ENCODE data around the gene ZNG1E. TPM values are rescaled to one million over a fixed set of nuclear protein-coding genes. Genes with fewer than 3 reads are reported as not detected.
"Not testable (repeated sequence)": the region's sequence is repeated elsewhere in the genome, so short reads cannot be mapped to it uniquely, and the experiment has no call there.

The ZNG1E gene
- total RNA-seq, result 34.8 and 38.9 TPM in 2 replicates

DNA sequence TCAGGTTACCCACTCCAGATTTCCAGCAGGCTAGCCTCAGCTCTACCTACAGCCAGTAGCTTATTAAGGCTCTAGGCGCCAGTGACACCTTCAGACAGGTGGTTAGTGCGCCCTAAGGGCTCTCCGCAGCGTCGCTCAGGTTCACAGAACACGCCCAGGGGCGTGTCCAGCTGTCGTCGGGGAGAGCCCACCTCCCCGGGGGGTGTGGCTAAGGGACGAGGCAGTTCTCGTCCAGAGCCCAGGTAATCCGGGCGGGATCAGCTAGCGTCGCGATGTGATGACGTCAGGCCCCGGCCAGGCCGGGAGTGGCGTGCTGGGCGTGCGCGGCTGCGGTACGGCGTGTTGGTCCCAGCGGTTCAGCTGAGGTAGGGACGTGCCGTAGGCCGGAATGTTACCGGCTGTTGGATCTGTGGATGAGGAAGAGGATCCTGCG lies at the start of gene ZNG1E:
Gene ZNG1E, plus strand, starts transcription at position 340 of the 433 bp plus-strand sequence. Its CDS starts 49 bp downstream, at position 389.
- peak; percentile 4 for DNase-seq (ENCODE audit: low read depth)
- not testable (repeated sequence) for H3K27me3 ChIP-seq (ENCODE audit: control insufficient read depth, insufficient read depth, low read length); H3K36me3 ChIP-seq (ENCODE audit: control insufficient read depth, insufficient read depth, low read length)
- peak within 1 kb of the TSS; percentile 39 for H3K4me3 ChIP-seq (ENCODE audit: low read depth, low read length)

DNA sequence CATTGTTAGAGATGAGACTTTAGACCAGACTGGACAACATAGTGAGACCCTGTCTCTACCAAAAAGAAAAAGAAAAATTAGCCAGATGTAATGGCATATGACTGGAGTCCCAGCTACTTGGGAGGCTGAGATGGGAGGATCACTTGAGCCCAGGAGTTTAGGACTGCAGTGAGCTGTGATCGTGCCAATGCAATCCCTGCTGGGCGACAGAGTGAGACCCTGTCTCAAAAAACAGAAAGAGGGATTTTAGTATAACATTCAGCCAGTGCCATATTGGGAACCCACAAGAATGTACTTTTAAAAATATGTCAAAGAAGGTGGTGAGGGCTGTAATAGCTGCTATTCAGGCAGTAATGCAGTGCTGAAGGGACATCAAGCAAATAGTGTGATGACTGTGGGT lies 2.1 kb upstream of the ZNG1E start:
- H3K27me3 ChIP-seq (ENCODE audit: control insufficient read depth, insufficient read depth, low read length); H3K36me3 ChIP-seq (ENCODE audit: control insufficient read depth, insufficient read depth, low read length); H3K4me3 ChIP-seq (ENCODE audit: low read depth, low read length); DNase-seq (ENCODE audit: low read depth): not testable (repeated sequence)

DNA sequence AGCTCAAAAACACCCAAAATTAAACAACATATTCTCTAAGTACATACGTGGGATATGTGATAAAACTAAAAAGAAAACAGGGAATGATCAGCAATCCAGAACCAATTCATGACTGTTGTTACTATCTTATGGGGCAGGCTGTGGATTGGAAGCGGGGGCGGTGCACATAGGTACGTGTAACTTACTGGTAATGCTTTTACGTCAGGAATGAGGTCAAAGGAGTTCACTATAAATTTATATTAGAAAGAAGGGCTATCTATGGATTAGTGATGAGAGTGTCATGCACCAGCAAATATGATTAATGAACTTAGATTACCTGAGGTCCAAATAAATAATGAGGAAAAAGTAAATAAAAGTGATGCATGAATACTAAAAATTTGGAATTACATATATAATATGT lies 710 bp upstream of the ZNG1E start:
- H3K27me3 ChIP-seq (ENCODE audit: control insufficient read depth, insufficient read depth, low read length), result not testable (repeated sequence)

DNA sequence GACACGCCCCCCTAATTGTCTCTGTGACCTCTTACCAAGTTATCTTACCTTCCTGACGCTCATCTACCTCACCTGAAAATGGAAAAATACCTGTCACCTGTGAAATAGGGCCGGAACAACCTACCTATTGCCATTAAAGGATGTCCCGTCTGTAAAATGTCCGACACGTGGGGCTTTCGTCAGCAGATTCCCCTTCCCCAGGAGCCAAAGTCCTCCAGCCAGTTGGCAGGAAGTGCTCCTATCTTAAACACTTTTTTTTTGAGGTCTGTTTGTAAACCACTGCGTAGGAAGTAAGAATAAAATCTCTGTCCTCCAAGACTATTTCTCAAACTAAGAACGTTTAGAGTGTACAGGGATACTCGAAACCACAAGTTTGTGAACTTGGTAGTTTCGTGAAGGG lies 661 bp downstream of the ZNG1E start:
- not testable (repeated sequence) for H3K36me3 ChIP-seq (ENCODE audit: control insufficient read depth, insufficient read depth, low read length)

More for the DNA sequence above, 710 bp upstream of the ZNG1E start:
- H3K36me3 ChIP-seq (ENCODE audit: control insufficient read depth, insufficient read depth, low read length); H3K4me3 ChIP-seq (ENCODE audit: low read depth, low read length); DNase-seq (ENCODE audit: low read depth): not testable (repeated sequence)

DNA sequence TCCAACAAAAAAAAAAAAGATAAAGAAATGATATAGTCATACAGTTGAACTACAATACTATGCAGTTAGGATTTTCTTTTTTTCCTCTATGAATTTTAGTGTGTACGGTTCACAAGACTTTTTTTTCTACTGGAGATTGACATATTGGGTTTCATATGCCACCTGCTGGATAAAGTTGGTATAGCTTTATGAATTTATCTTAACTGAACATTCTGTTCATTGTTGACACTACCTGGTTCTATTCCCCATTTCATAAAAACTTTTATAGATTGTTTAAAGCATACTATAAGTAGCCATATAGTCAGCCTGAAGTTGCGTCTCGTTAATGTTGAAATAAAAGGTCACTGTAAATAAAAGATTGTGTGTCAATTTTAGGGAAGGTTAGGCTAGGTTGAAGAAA lies 2.8 kb downstream of the ZNG1E start:
- not testable (repeated sequence) for H3K27me3 ChIP-seq (ENCODE audit: control insufficient read depth, insufficient read depth, low read length); DNase-seq (ENCODE audit: low read depth); H3K4me3 ChIP-seq (ENCODE audit: low read depth, low read length); H3K36me3 ChIP-seq (ENCODE audit: control insufficient read depth, insufficient read depth, low read length)
- TF ChIP-seq, protein P1, sequence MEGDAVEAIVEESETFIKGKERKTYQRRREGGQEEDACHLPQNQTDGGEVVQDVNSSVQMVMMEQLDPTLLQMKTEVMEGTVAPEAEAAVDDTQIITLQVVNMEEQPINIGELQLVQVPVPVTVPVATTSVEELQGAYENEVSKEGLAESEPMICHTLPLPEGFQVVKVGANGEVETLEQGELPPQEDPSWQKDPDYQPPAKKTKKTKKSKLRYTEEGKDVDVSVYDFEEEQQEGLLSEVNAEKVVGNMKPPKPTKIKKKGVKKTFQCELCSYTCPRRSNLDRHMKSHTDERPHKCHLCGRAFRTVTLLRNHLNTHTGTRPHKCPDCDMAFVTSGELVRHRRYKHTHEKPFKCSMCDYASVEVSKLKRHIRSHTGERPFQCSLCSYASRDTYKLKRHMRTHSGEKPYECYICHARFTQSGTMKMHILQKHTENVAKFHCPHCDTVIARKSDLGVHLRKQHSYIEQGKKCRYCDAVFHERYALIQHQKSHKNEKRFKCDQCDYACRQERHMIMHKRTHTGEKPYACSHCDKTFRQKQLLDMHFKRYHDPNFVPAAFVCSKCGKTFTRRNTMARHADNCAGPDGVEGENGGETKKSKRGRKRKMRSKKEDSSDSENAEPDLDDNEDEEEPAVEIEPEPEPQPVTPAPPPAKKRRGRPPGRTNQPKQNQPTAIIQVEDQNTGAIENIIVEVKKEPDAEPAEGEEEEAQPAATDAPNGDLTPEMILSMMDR (IDR thresholded peaks at IDR 0.05; ENCODE audit: insufficient read depth, low read length, poor library complexity, severe bottlenecking), result peak; percentile 10

More for the DNA sequence above, 661 bp downstream of the ZNG1E start:
- not testable (repeated sequence) for DNase-seq (ENCODE audit: low read depth); H3K27me3 ChIP-seq (ENCODE audit: control insufficient read depth, insufficient read depth, low read length)
- H3K4me3 ChIP-seq (ENCODE audit: low read depth, low read length), result peak overlapping the region; percentile 39

DNA sequence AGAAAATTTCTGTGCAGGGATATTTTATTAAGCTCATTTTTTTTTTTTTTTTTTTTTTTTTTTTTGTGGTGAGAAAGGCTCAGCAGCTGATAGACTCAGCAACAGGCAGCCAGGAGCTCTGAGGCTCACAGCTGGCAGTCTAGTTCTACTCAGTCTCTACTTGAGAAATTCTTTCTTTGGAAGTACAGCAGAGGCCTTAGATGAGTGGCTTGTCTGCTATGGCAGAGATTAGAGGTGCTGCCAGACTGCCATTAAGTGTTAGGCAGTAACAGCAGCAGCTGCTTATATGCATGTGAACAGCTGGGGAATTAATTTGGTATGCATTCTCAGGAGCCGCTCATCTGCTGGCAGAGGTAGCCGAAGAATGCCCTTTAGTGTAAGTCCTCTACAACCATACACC lies 27.8 kb downstream of the ZNG1E start:
- H3K27me3 ChIP-seq (ENCODE audit: control insufficient read depth, insufficient read depth, low read length); H3K4me3 ChIP-seq (ENCODE audit: low read depth, low read length); H3K36me3 ChIP-seq (ENCODE audit: control insufficient read depth, insufficient read depth, low read length); DNase-seq (ENCODE audit: low read depth): not testable (repeated sequence)

DNA sequence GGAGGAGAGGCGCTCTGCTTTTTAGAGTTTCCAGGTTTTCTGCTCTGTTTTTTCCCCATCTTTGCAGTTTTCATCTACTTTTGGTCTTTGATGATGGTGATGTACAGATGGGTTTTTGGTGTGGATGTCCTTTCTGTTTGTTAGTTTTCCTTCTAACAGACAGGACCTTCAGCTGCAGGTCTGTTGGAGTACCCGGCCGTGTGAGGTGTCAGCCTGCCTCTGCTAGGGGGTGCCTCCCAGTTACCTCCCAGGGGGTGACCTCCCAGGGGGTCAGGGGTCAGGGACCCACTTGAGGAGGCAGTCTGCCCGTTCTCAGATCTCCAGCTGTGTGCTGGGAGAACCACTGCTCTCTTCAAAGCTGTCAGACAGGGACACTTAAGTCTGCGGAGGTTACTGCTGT lies 38.7 kb downstream of the ZNG1E start:
- H3K27me3 ChIP-seq (ENCODE audit: control insufficient read depth, insufficient read depth, low read length); H3K4me3 ChIP-seq (ENCODE audit: low read depth, low read length); DNase-seq (ENCODE audit: low read depth); H3K36me3 ChIP-seq (ENCODE audit: control insufficient read depth, insufficient read depth, low read length): not testable (repeated sequence)

DNA sequence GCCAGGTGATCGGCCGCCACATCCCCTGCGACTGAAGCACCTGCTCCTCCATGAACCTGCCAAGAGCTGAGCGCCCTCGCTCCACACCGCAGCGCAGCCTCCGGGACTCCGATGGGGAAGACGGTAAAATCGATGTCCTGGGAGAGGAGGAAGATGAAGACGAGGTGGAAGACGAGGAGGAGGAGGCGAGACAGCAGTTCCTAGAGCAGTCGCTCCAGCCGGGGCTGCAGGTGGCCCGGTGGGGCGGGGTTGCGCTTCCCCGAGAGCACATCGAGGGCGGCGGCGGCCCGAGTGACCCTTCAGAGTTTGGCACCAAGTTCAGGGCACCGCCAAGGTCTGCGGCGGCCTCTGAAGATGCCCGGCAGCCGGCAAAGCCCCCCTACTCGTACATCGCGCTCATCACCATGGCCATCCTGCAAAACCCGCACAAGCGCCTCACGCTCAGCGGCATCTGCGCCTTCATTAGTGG lies 61.4 kb downstream of the ZNG1E start, which contains the start of gene FOXD4L4:
Gene FOXD4L4, plus strand, starts transcription at position 51 of the 469 bp plus-strand sequence. Its CDS starts 0 bp downstream, at position 51.
- H3K36me3 ChIP-seq (ENCODE audit: control insufficient read depth, insufficient read depth, low read length); H3K4me3 ChIP-seq (ENCODE audit: low read depth, low read length); H3K27me3 ChIP-seq (ENCODE audit: control insufficient read depth, insufficient read depth, low read length); DNase-seq (ENCODE audit: low read depth): not testable (repeated sequence)

DNA sequence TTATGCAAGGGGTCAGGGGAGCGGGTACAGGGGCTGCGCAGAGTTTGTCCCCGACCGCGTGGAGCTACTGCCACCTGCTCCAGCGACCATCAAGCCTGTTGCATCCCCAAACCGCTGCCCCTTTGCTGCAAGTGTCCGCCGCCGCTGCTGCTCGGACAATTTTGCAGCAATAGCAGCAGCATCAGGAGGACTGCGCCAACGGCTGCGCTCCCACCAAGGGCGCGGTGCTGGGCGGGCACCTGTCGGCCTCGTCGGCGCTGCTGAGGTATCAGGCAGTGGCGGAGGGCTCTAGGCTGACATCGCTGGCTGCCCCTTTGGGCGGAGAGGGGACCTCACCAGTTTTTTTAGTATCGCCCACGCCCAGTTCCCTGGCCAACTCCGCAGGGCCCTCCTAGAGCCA lies 62.4 kb downstream of the ZNG1E start:
- H3K36me3 ChIP-seq (ENCODE audit: control insufficient read depth, insufficient read depth, low read length); DNase-seq (ENCODE audit: low read depth); H3K4me3 ChIP-seq (ENCODE audit: low read depth, low read length); H3K27me3 ChIP-seq (ENCODE audit: control insufficient read depth, insufficient read depth, low read length): not testable (repeated sequence)

Other genes with a start within 250 kb of the ZNG1E start
- 0.07 TPM in 1 of 2 replicates, not detected in the other for gene FOXD4L4, start 61.2 kb downstream of the ZNG1E start, total RNA-seq